Calu3 (cell line): Measurements from ENCODE around the gene OXSR1. TPM values are rescaled to one million over a fixed set of nuclear protein-coding genes. Genes with fewer than 3 reads are reported as not detected.

ENCODE experiments used
- BruUV-seq: library from RNA; stranded (reverse); fragments of 400-500 nt; replicated peaks from 2 replicates; lab custom pipeline; 2021; lab: Mats Ljungman, UMichigan
- CTCF ChIA-PET: fragments of 300-600 bp; sonication (Branson Sonifier 250); formaldehyde crosslinking; loops from one replicate; lab custom pipeline; 2022; ENCODE audit warnings: antibody characterized with exemption; lab: Charles Lee
- DNase-seq: peaks from one replicate; pipeline ENCODE4 v3.0.0; 2022
- H3K27ac Mint-ChIP-seq: one replicate; pipeline ENCODE4 v1.8.0; 2022; ENCODE audit warnings: mixed read lengths; ENCODE audit not compliant: unreplicated experiment
- H3K27me3 Mint-ChIP-seq: one replicate; pipeline ENCODE4 v1.8.0; 2022; ENCODE audit warnings: mixed read lengths; ENCODE audit not compliant: unreplicated experiment
- H3K36me3 Mint-ChIP-seq: one replicate; pipeline ENCODE4 v1.8.0; 2022; ENCODE audit warnings: mild to moderate bottlenecking, moderate library complexity, mixed read lengths; ENCODE audit not compliant: insufficient read depth, unreplicated experiment
- H3K4me1 Mint-ChIP-seq: one replicate; pipeline ENCODE4 v1.8.0; 2022; ENCODE audit warnings: mild to moderate bottlenecking, low read depth, mixed read lengths; ENCODE audit not compliant: unreplicated experiment
- H3K4me3 Mint-ChIP-seq: one replicate; pipeline ENCODE4 v1.8.0; 2022; ENCODE audit warnings: mild to moderate bottlenecking, low read depth, moderate library complexity, mixed read lengths; ENCODE audit not compliant: unreplicated experiment
- H3K9me3 Mint-ChIP-seq: one replicate; pipeline ENCODE4 v1.8.0; 2022; ENCODE audit warnings: low read depth, mixed read lengths; ENCODE audit not compliant: unreplicated experiment
- CTCF ChIP-seq: fragments of 200-600 bp; IDR thresholded peaks from one replicate; pipeline ENCODE4 v1.8.0; 2022; ENCODE audit warnings: antibody characterized with exemption; ENCODE audit not compliant: unreplicated experiment
- intact Hi-C: fragments of 100-400 bp; cut with micrococcal nuclease; formaldehyde crosslinking; loops from one replicate; pipeline ENCODE4 v1.10.0; 2022; ENCODE audit not compliant: unreplicated experiment
- total RNA-seq: library from RNA; stranded (reverse); gene quantifications from 2 replicates; pipeline ENCODE4 v1.2.3, GENCODE V29; 2022

Gene OXSR1
- total RNA-seq, 1 experiment from 2014 or later = 50.4 TPM

GRCh38 chr3:38210141-38210757 lies 44.9 kb downstream of the OXSR1 start:
- CTCF ChIA-PET = interaction anchor here (0.7 kb wide), 2 partner anchors 63 to 117 kb away, joined by 3 to 5 read pairs; no protein-coding TSS in a partner anchor
- H3K9me3 Mint-ChIP-seq = no peaks in the 10 kb centered on the region
- BruUV-seq = no TSS peak
- H3K27me3 Mint-ChIP-seq = no peaks in the 10 kb centered on the region
- DNase-seq = no peak
- no peak overlapping the region for H3K4me3 Mint-ChIP-seq
- peaks cover 22% of the 10 kb centered on the region for H3K4me1 Mint-ChIP-seq
- TF ChIP-seq CTCF = no peak
- intact Hi-C loops = no loop called here
- H3K27ac Mint-ChIP-seq = no peak overlapping the region
- peaks cover 5% of the 10 kb centered on the region for H3K36me3 Mint-ChIP-seq

- Mint-ChIP-seq H3K9me3 (no peaks in the 10 kb centered on the region), H3K4me3 (no peak overlapping the region), H3K36me3 (peaks cover 11% of the 10 kb centered on the region), H3K27ac (no peak overlapping the region), H3K4me1 (peaks cover 22% of the 10 kb centered on the region), H3K27me3 (no peaks in the 10 kb centered on the region)
- BruUV-seq = no TSS peak
- DNase-seq = no peak
- TF ChIP-seq CTCF = no peak
- CTCF ChIA-PET = no interaction called here
- intact Hi-C loops = no loop called here
Measured at GRCh38 chr3:38212141-38212540, 46.8 kb downstream of the OXSR1 start.

- no peak for TF ChIP-seq CTCF
- Mint-ChIP-seq H3K4me1 (peaks cover 22% of the 10 kb centered on the region), H3K9me3 (no peaks in the 10 kb centered on the region), H3K27me3 (no peaks in the 10 kb centered on the region), H3K4me3 (no peak overlapping the region), H3K36me3 (peaks cover 8% of the 10 kb centered on the region), H3K27ac (no peak overlapping the region)
- CTCF ChIA-PET = interaction anchor here (0.7 kb wide), 1 partner anchor 11 kb away, joined by 3 read pairs; no protein-coding TSS in a partner anchor
- DNase-seq = no peak
- intact Hi-C loops = no loop called here
- no TSS peak for BruUV-seq
Measured at GRCh38 chr3:38214560-38214959, 49.2 kb downstream of the OXSR1 start.

GRCh38 chr3:38219609-38220197 lies 54.4 kb downstream of the OXSR1 start:
- Mint-ChIP-seq H3K27me3 (no peaks in the 10 kb centered on the region), H3K9me3 (no peaks in the 10 kb centered on the region), H3K4me1 (no peaks in the 10 kb centered on the region), H3K27ac (no peak overlapping the region), H3K4me3 (no peak overlapping the region), H3K36me3 (peaks cover 34% of the 10 kb centered on the region)
- CTCF ChIA-PET = interaction anchor here (0.6 kb wide), 1 partner anchor 52 kb away, joined by 3 read pairs; no protein-coding TSS in a partner anchor
- no TSS peak for BruUV-seq
- TF ChIP-seq CTCF = no peak
- DNase-seq = no peak
- intact Hi-C loops = no loop called here
